AG04450 (cell line): ENCODE measurements around the gene UBE2B. TPM values are rescaled to one million over a fixed set of nuclear protein-coding genes. Genes with fewer than 3 reads are reported as not detected.
A peak's percentile ranks its signal among the peaks of the same experiment; 100 is the strongest.

ENCODE experiments used
- CTCF ChIA-PET: fragments of 300-600, 350-600 bp; formaldehyde crosslinking; extraction: SDS; loops from one replicate; lab custom pipeline; 2022; ENCODE audit warnings: antibody characterized with exemption, inconsistent platforms; lab: Charles Lee
- POLR2A ChIA-PET: fragments of 350-600 bp; formaldehyde crosslinking; extraction: SDS; loops from one replicate; lab custom pipeline; 2021; ENCODE audit warnings: antibody characterized with exemption, inconsistent platforms; lab: Yijun Ruan, JAX
- DNase-seq: peaks from one replicate; pipeline ENCODE4 v3.0.0-alpha.2; 2011; ENCODE audit warnings: low read depth, low spot score
- H3K27ac ChIP-seq: one replicate; pipeline ENCODE4 v1.5.1; 2012; ENCODE audit warnings: low read depth, low read length, control low read depth
- H3K27me3 ChIP-seq: one replicate; pipeline ENCODE4 v1.6.0; 2012; ENCODE audit warnings: low read length; ENCODE audit not compliant: control insufficient read depth, insufficient read depth
- H3K4me3 ChIP-seq: 2 replicates; pipeline ENCODE4 v1.5.1; 2011; ENCODE audit warnings: mild to moderate bottlenecking, low read depth, low read length, control low read depth
- H3K9me3 ChIP-seq: 2 replicates; pipeline ENCODE4 v1.5.1; 2012; ENCODE audit warnings: low read length; ENCODE audit not compliant: control insufficient read depth, insufficient read depth
- polyA plus RNA-seq: library from polyadenylated mRNA; depleted of rRNA; stranded (reverse); fragments of >200 nt; gene quantifications from 2 replicates; pipeline ENCODE4 v1.2.3, GENCODE V29; 2011
- TF ChIP-seq, protein P1 (sequence below): IDR thresholded peaks from 2 replicates; pipeline ENCODE4 v1.5.1; 2011; ENCODE audit warnings: low read depth, low read length, control low read depth, inconsistent platforms

The UBE2B gene
- polyA plus RNA-seq, 1 experiment: 99.2 TPM

- ChIA-PET POLR2A (no interaction called here), CTCF (interaction anchor here (0.8 to 1.8 kb wide), 5 partner anchors 80 to 203 kb away, joined by 3 to 6 read pairs (median 5); no protein-coding TSS in a partner anchor)
- TF ChIP-seq, protein P1, sequence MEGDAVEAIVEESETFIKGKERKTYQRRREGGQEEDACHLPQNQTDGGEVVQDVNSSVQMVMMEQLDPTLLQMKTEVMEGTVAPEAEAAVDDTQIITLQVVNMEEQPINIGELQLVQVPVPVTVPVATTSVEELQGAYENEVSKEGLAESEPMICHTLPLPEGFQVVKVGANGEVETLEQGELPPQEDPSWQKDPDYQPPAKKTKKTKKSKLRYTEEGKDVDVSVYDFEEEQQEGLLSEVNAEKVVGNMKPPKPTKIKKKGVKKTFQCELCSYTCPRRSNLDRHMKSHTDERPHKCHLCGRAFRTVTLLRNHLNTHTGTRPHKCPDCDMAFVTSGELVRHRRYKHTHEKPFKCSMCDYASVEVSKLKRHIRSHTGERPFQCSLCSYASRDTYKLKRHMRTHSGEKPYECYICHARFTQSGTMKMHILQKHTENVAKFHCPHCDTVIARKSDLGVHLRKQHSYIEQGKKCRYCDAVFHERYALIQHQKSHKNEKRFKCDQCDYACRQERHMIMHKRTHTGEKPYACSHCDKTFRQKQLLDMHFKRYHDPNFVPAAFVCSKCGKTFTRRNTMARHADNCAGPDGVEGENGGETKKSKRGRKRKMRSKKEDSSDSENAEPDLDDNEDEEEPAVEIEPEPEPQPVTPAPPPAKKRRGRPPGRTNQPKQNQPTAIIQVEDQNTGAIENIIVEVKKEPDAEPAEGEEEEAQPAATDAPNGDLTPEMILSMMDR: no peak
- Histone ChIP-seq H3K9me3 (no peaks in the 10 kb centered on the region), H3K27ac (no peak overlapping the region), H3K4me3 (no peak overlapping the region), H3K27me3 (no peaks in the 10 kb centered on the region)
- no peak for DNase-seq
Observed at GRCh38 chr5:134383980-134384697, 12.8 kb downstream of the UBE2B start.

- ChIA-PET CTCF (no interaction called here), POLR2A (no interaction called here)
- no peak for DNase-seq
- no peaks in the 10 kb centered on the region for H3K9me3 ChIP-seq
- H3K27ac ChIP-seq: no peak overlapping the region
- TF ChIP-seq, protein P1: no peak
- no peaks in the 10 kb centered on the region for H3K27me3 ChIP-seq
- no peak overlapping the region for H3K4me3 ChIP-seq
Observed at GRCh38 chr5:134387443-134387842, 16.1 kb downstream of the UBE2B start.

GRCh38 chr5:134392301-134392700, 20.9 kb downstream of the UBE2B start:
- ChIA-PET CTCF (interaction anchor here (1.3 to 1.5 kb wide), 4 partner anchors 155 to 195 kb away, joined by 3 to 8 read pairs (median 6); no protein-coding TSS in a partner anchor), POLR2A (interaction anchor here (0.6 to 1.6 kb wide), 3 partner anchors 11 to 255 kb away, joined by 3 to 4 read pairs (median 3); no protein-coding TSS in a partner anchor)
- TF ChIP-seq, protein P1: no peak

GRCh38 chr5:134394932-134395331, 23.6 kb downstream of the UBE2B start:
- Histone ChIP-seq H3K27me3 (no peaks in the 10 kb centered on the region), H3K9me3 (no peaks in the 10 kb centered on the region), H3K27ac (no peak overlapping the region), H3K4me3 (no peak overlapping the region)
- CTCF ChIA-PET: interaction anchor here (1.3 kb wide), 1 partner anchor 183 kb away, joined by 3 read pairs; no protein-coding TSS in a partner anchor
- TF ChIP-seq, protein P1: no peak
- POLR2A ChIA-PET: no interaction called here
- no peak for DNase-seq

More at GRCh38 chr5:134392301-134392700, 20.9 kb downstream of the UBE2B start:
- Histone ChIP-seq H3K27ac (no peak overlapping the region), H3K4me3 (no peak overlapping the region), H3K9me3 (no peaks in the 10 kb centered on the region), H3K27me3 (no peaks in the 10 kb centered on the region)
- DNase-seq: peak; percentile 16

DNA sequence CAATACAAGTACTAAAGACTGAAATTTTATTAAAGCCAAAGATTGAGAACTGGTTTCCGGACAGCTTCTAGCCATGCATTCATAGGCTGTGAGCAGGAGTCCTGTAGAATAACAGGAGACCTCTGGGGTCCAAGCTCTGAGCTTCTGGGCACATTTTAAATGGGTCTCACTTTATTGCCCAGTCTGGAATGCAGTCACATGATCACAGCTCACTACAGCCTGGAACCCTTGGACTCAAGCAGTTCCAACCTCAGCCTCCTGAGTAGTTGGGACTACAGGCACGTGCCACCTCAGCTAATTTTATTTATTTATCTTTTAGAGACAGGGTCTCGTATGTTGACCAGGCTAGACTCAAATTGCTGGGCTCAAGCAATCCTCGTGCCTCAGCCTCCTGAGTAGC, 24.9 kb downstream of the UBE2B start:
- no peak for DNase-seq
- Histone ChIP-seq H3K9me3 (no peaks in the 10 kb centered on the region), H3K27me3 (no peaks in the 10 kb centered on the region), H3K27ac (no peak overlapping the region), H3K4me3 (no peak overlapping the region)
- POLR2A ChIA-PET: interaction anchor here (0.6 kb wide), 1 partner anchor 129 kb away, joined by 3 read pairs; no protein-coding TSS in a partner anchor
- TF ChIP-seq, protein P1: no peak
- CTCF ChIA-PET: interaction anchor here (1.1 kb wide), 2 partner anchors 12 to 15 kb away, joined by 4 to 5 read pairs; partner anchors contain the start of gene CDKN2AIPNL
